DOHH2 (cell line): ENCODE measurements around the gene IMPG2.

Experiments used
- H3F3A ChIP-seq: fragments of 200-600 bp; sonication (generic), shearing (Covaris generic); 2 replicates; pipeline ENCODE4 v1.6.0; 2016; ENCODE audit warnings: antibody characterized with exemption, mild to moderate bottlenecking; ENCODE audit not compliant: control insufficient read depth, insufficient read depth
- H3K27ac ChIP-seq: fragments of 200-600 bp; sonication (generic); 2 replicates; pipeline ENCODE4 v1.5.1; 2014; ENCODE audit warnings: low read depth, mild to moderate bottlenecking, low read length, moderate library complexity
- H3K27me3 ChIP-seq: fragments of 200-600 bp; sonication (generic); 2 replicates; pipeline ENCODE4 v1.6.1; 2014; ENCODE audit warnings: mild to moderate bottlenecking, low read length, mixed read lengths; ENCODE audit not compliant: control insufficient read depth
- H3K36me3 ChIP-seq: fragments of 200-600 bp; sonication (generic); 2 replicates; pipeline ENCODE4 v1.6.1; 2014; ENCODE audit warnings: mild to moderate bottlenecking, low read length, moderate library complexity, mixed read lengths; ENCODE audit not compliant: control insufficient read depth
- H3K4me1 ChIP-seq: fragments of 200-600 bp; sonication (generic); 2 replicates; pipeline ENCODE4 v1.6.1; 2014; ENCODE audit warnings: mild to moderate bottlenecking, low read length, mixed read lengths; ENCODE audit not compliant: control insufficient read depth
- H3K4me2 ChIP-seq: fragments of 200-600 bp; sonication (generic); 2 replicates; pipeline ENCODE4 v1.6.0; 2014; ENCODE audit warnings: mild to moderate bottlenecking, low read length, moderate library complexity
- H3K4me3 ChIP-seq: fragments of 200-600 bp; sonication (generic); 2 replicates; pipeline ENCODE4 v1.5.1; 2014; ENCODE audit warnings: mild to moderate bottlenecking, low read length, mixed read lengths
- H3K79me2 ChIP-seq: fragments of 200-600 bp; sonication (generic); 2 replicates; pipeline ENCODE4 v1.6.1; 2014; ENCODE audit warnings: mild to moderate bottlenecking, low read length, mixed read lengths; ENCODE audit not compliant: control insufficient read depth
- H3K9me2 ChIP-seq: fragments of 200-600 bp; sonication (generic); replicated peaks from 2 replicates; pipeline ENCODE4 v1.6.1; 2014; ENCODE audit warnings: mild to moderate bottlenecking, low read length, mixed read lengths; ENCODE audit not compliant: control insufficient read depth
- H3K9me3 ChIP-seq: fragments of 200-600 bp; sonication (generic); 2 replicates; pipeline ENCODE4 v1.6.1; 2014; ENCODE audit warnings: antibody characterized with exemption, low read length, mixed read lengths; ENCODE audit not compliant: control insufficient read depth, insufficient read depth
- H4K20me1 ChIP-seq: fragments of 200-600 bp; sonication (generic); 2 replicates; pipeline ENCODE4 v1.6.0; 2014; ENCODE audit warnings: low read depth, mild to moderate bottlenecking, antibody characterized with exemption, low read length, moderate library complexity; ENCODE audit not compliant: control insufficient read depth, insufficient read depth
- CTCF ChIP-seq: fragments of 200-600 bp; sonication (generic); IDR thresholded peaks from one replicate; pipeline ENCODE4 v1.5.1; 2014; ENCODE audit warnings: antibody characterized with exemption, mild to moderate bottlenecking, low read depth, low read length; ENCODE audit not compliant: poor library complexity, severe bottlenecking
- EZH2phosphoT487 ChIP-seq: fragments of 200-600 bp; sonication (generic); IDR thresholded peaks from 2 replicates; pipeline ENCODE4 v1.6.1; 2017; ENCODE audit warnings: borderline replicate concordance, mild to moderate bottlenecking, antibody characterized with exemption, low read length, moderate library complexity, mixed read lengths

The IMPG2 gene

GRCh38 chr3:101255441-101255840 lies 64.9 kb downstream of the IMPG2 start:
- no peaks in the 10 kb centered on the region for H3K9me2 ChIP-seq
- no peak overlapping the region for H3K27ac ChIP-seq
- no peaks in the 10 kb centered on the region for H3K27me3 ChIP-seq
- TF ChIP-seq CTCF = no peak
- no peak for TF ChIP-seq EZH2phosphoT487
- no peaks in the 10 kb centered on the region for H3K36me3 ChIP-seq
- H4K20me1 ChIP-seq = no peaks in the 10 kb centered on the region
- H3K4me3 ChIP-seq = no peak overlapping the region
- H3F3A ChIP-seq = no peaks in the 10 kb centered on the region
- H3K4me1 ChIP-seq = no peaks in the 10 kb centered on the region
- H3K79me2 ChIP-seq = no peaks in the 10 kb centered on the region
- H3K4me2 ChIP-seq = no peak overlapping the region
- H3K9me3 ChIP-seq = no peaks in the 10 kb centered on the region

- Histone ChIP-seq H3K9me3 (no peaks in the 10 kb centered on the region), H3K4me2 (no peak overlapping the region), H3K36me3 (no peaks in the 10 kb centered on the region), H3K4me1 (no peaks in the 10 kb centered on the region), H3K27ac (no peak overlapping the region), H3K79me2 (no peaks in the 10 kb centered on the region), H3F3A (no peaks in the 10 kb centered on the region), H3K9me2 (no peaks in the 10 kb centered on the region), H4K20me1 (no peaks in the 10 kb centered on the region), H3K4me3 (no peak overlapping the region), H3K27me3 (no peaks in the 10 kb centered on the region)
- TF ChIP-seq CTCF (no peak), EZH2phosphoT487 (no peak)
Measured at GRCh38 chr3:101253396-101253795, 67.0 kb downstream of the IMPG2 start.

GRCh38 chr3:101252945-101253344 lies 67.4 kb downstream of the IMPG2 start:
- TF ChIP-seq CTCF (no peak), EZH2phosphoT487 (no peak)
- Histone ChIP-seq H3K4me2 (no peak overlapping the region), H3K27me3 (no peaks in the 10 kb centered on the region), H3F3A (no peaks in the 10 kb centered on the region), H3K9me2 (no peaks in the 10 kb centered on the region), H3K79me2 (no peaks in the 10 kb centered on the region), H3K9me3 (no peaks in the 10 kb centered on the region), H3K27ac (no peak overlapping the region), H3K4me3 (no peak overlapping the region), H3K36me3 (no peaks in the 10 kb centered on the region), H4K20me1 (no peaks in the 10 kb centered on the region), H3K4me1 (no peaks in the 10 kb centered on the region)

- no peaks in the 10 kb centered on the region for H3K9me2 ChIP-seq
- no peak overlapping the region for H3K27ac ChIP-seq
- no peak overlapping the region for H3K4me3 ChIP-seq
- H3K27me3 ChIP-seq = no peaks in the 10 kb centered on the region
- H3K9me3 ChIP-seq = no peaks in the 10 kb centered on the region
- no peaks in the 10 kb centered on the region for H4K20me1 ChIP-seq
- H3K4me1 ChIP-seq = no peaks in the 10 kb centered on the region
- no peaks in the 10 kb centered on the region for H3K79me2 ChIP-seq
- no peak overlapping the region for H3K4me2 ChIP-seq
- H3F3A ChIP-seq = no peaks in the 10 kb centered on the region
- TF ChIP-seq EZH2phosphoT487 (no peak), CTCF (no peak)
- H3K36me3 ChIP-seq = no peaks in the 10 kb centered on the region
Measured at GRCh38 chr3:101252307-101252706, 68.1 kb downstream of the IMPG2 start.
